HCT116 (cell line): Measurements from ENCODE around the gene BATF2.

Source experiments
- EGR1 ChIP-seq: IDR thresholded peaks from 2 replicates; pipeline ENCODE4 v1.6.1; 2012; ENCODE audit warnings: low read depth
- EZH2 ChIP-seq: fragments of 200-600 bp; sonication (generic); IDR thresholded peaks from 2 replicates; pipeline ENCODE4 v1.6.1; 2017; ENCODE audit warnings: antibody characterized with exemption, mixed run types
- POLR2A ChIP-seq: IDR thresholded peaks from 2 replicates; pipeline ENCODE4 v1.7.0; 2011; ENCODE audit warnings: borderline replicate concordance; ENCODE audit not compliant: insufficient read depth, insufficient read length; ENCODE audit errors: extremely low read depth
- POLR2AphosphoS5 ChIP-seq: IDR thresholded peaks from 2 replicates; pipeline ENCODE4 v1.6.1; 2011; ENCODE audit warnings: mild to moderate bottlenecking, low read depth, low read length, moderate library complexity
- TCF7L2 ChIP-seq: IDR thresholded peaks from 2 replicates; pipeline ENCODE4 v1.7.0; 2011; ENCODE audit warnings: borderline replicate concordance, inconsistent platforms; ENCODE audit not compliant: insufficient read depth, insufficient read length; ENCODE audit errors: extremely low read depth
- YY1 ChIP-seq: IDR thresholded peaks from 2 replicates; pipeline ENCODE4 v1.6.1; 2011; ENCODE audit warnings: low read length, low read depth, moderate library complexity, mild to moderate bottlenecking; ENCODE audit not compliant: insufficient replicate concordance; ENCODE audit errors: extremely low read depth
- TF ChIP-seq, protein P1 (sequence below): IDR thresholded peaks from 2 replicates; pipeline ENCODE4 v1.6.1; 2012
- TF ChIP-seq, protein P2 (sequence below), 3 experiments: fragments of 200-600 bp in 1 of 3; sonication (generic) in 1 of 3; IDR thresholded peaks in 2 of 3; conservative IDR thresholded peaks in 1 of 3; 2 replicates each; pipeline ENCODE4 v1.5.1; 2012 to 2017; ENCODE audit warnings: low read depth in 2 of 3, low read length in 2 of 3, antibody characterized with exemption in 1 of 3, borderline replicate concordance in 1 of 3, control low read depth in 1 of 3, mild to moderate bottlenecking in 1 of 3, mixed read lengths in 1 of 3, mixed run types in 1 of 3, moderate library complexity in 1 of 3; ENCODE audit not compliant: insufficient read depth in 1 of 3

- TF ChIP-seq, protein P1, sequence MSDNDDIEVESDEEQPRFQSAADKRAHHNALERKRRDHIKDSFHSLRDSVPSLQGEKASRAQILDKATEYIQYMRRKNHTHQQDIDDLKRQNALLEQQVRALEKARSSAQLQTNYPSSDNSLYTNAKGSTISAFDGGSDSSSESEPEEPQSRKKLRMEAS, result no peak
- TF ChIP-seq POLR2A (no peak), EZH2 (no peak), YY1 (no peak), EGR1 (no peak), TCF7L2 (no peak), POLR2AphosphoS5 (no peak)
- TF ChIP-seq, protein P2, sequence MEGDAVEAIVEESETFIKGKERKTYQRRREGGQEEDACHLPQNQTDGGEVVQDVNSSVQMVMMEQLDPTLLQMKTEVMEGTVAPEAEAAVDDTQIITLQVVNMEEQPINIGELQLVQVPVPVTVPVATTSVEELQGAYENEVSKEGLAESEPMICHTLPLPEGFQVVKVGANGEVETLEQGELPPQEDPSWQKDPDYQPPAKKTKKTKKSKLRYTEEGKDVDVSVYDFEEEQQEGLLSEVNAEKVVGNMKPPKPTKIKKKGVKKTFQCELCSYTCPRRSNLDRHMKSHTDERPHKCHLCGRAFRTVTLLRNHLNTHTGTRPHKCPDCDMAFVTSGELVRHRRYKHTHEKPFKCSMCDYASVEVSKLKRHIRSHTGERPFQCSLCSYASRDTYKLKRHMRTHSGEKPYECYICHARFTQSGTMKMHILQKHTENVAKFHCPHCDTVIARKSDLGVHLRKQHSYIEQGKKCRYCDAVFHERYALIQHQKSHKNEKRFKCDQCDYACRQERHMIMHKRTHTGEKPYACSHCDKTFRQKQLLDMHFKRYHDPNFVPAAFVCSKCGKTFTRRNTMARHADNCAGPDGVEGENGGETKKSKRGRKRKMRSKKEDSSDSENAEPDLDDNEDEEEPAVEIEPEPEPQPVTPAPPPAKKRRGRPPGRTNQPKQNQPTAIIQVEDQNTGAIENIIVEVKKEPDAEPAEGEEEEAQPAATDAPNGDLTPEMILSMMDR (IDR thresholded peaks at IDR 0.05 in 2 of 3, conservative IDR thresholded peaks at IDR 0.05 in 1 of 3; ENCODE audit: borderline replicate concordance in 1 of 3, insufficient read depth in 1 of 3, low read depth in 2 of 3, low read length in 2 of 3), result no peak
These were observed 29.4 kb downstream of the BATF2 start for GRCh38 chr11:64967375-64967774.
